ENCODE results near the gene COLQ. TPM values are rescaled to one million over a fixed set of nuclear protein-coding genes. Genes with fewer than 3 reads are reported as not detected.
"Not testable (repeated sequence)": the region's sequence is repeated elsewhere in the genome, so short reads cannot be mapped to it uniquely, and the experiment has no call there.

Gene COLQ
- total RNA-seq, 2 donors from 2014 or later, result 7.8 to 31.8 TPM

DNA sequence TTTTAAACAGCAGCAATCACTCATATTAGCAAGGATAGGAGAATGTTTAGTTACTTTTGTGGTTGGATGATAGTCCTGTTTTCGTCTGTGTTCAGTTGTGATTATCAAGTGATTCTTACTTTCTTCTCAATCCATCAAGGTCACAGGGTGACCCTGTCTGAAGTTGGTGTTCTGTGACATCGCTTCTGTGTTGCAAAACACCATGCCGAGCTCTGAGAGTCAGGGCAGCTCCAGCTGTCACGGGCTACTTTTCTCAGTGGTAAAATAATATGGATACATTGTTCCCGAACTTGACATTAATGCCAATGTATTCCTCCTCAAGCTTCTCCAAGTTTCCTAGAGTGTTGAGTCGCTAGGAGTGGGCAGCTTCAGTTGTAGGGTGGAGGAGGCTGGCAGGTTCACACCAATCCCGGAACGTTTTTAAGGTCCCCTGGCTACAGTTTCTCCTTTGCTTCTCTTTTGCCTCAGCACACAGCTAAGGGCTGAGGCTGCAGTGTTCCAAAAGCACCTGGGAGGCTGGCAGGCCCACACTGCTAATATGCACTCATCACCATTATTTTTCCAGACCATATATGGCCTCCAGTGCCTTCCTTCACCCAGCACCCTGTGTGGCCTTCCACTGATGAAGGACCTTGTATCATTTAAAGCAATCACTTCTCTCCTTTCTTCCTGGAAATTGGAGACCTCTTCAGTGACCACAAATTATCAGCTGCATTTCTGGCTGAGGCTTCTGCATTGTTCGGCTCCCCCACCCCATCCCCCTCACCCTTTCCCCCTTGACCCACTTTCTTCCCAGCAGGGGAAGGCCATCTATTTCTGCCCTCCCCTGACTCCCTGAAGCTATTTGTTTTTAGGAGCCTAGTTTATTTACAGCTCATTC is 25.8 kb downstream of the COLQ start:
- DNase-seq (ENCODE audit: low spot score) (no peak), ATAC-seq (no peak)
- Mint-ChIP-seq H3K36me3 (no peaks in the 10 kb centered on the region), H3K4me1 (ENCODE audit: low read depth in 2 of 2) (peaks cover 64 to 69% of the 10 kb centered on the region in 2 donors), H3K27me3 (no peaks in the 10 kb centered on the region), H3K4me3 (no peak overlapping the region), H3K9me3 (no peaks in the 10 kb centered on the region), H3K27ac (peak overlapping the region in 1 of 2 donors; percentile 84)

DNA sequence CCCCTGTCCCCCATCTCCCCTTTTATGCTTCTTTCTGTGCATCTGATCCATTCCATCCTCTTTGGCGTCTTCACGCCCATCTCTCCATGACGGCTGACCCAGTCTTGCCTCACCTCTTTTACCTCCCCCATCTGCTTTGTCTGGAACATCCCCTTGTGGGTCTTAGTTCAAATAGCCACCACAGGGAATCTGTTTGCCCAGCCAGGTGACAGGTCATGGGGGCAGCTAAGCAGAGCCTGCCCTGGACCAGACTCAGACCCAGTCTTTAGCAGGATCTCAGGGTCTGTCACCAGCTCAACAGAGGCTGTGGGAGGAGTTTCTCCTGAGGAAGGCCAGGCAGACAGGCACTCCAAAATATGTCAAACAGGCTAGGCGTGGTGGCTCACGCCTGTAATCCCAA is 28.1 kb downstream of the COLQ start:
- Mint-ChIP-seq H3K36me3 (no peaks in the 10 kb centered on the region), H3K4me3 (no peak overlapping the region), H3K27me3 (no peaks in the 10 kb centered on the region), H3K9me3 (no peaks in the 10 kb centered on the region), H3K27ac (no peak overlapping the region), H3K4me1 (ENCODE audit: low read depth in 2 of 2) (peaks cover 63% of the 10 kb centered on the region in 2 donors)
- no peak for DNase-seq (ENCODE audit: low spot score)
- no peak for ATAC-seq

DNA sequence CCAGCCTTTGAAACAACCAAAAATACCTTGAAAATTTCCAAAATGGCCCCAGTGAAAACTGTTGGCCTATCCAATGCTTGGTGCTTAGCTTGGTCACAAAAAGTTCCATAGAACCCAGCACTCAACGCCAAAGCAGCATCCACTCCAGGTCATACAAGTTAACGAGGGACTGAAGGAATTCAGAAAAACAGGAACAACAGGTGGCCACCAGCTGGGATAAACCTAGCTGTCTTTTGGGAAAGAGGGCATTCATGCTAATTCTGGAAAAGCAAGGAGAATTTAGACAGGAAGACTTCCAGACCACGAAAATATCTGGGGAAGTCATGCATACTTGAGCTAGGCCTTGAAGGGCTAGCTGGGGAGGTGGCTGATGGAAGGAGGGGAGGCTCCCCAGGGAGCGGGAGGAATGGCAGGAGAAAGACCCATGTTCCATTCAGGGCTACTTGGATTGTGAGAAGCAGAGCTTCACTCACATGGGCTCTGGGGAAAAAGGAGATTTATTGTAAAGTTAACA is 28.6 kb downstream of the COLQ start:
- H3K36me3 Mint-ChIP-seq, result no peaks in the 10 kb centered on the region
- no peak for DNase-seq (ENCODE audit: low spot score)
- no peak overlapping the region for H3K27ac Mint-ChIP-seq
- no peaks in the 10 kb centered on the region for H3K9me3 Mint-ChIP-seq
- ATAC-seq, result no peak
- H3K4me3 Mint-ChIP-seq, result no peak overlapping the region
- H3K4me1 Mint-ChIP-seq (ENCODE audit: low read depth in 2 of 2), result peaks cover 58 to 63% of the 10 kb centered on the region in 2 donors
- H3K27me3 Mint-ChIP-seq, result no peaks in the 10 kb centered on the region

DNA sequence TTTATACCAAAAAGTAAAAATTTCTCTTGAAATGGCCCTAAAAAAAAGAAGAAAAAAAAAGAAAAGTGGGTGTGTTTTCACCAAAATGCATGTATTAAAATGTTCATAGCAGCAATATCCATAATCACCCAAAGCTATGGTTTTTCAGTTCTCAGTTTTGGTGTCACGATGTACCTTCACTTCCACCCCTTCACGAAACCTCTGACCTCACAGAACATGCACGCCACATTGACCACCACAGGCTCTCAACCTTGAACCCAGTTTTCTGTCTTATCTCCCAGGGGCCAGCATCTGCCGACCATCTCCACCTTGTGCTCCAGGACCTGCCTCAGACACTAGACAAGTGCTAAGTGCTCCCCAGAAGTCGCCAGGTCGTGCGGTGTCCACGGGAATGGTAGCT is 30.4 kb downstream of the COLQ start:
- peaks cover 52 to 61% of the 10 kb centered on the region in 2 donors for H3K4me1 Mint-ChIP-seq (ENCODE audit: low read depth in 2 of 2)
- H3K27ac Mint-ChIP-seq, result peak overlapping the region in 1 of 2 donors; percentile 62
- no peaks in the 10 kb centered on the region for H3K9me3 Mint-ChIP-seq
- no peak overlapping the region for H3K4me3 Mint-ChIP-seq
- no peaks in the 10 kb centered on the region for H3K27me3 Mint-ChIP-seq
- H3K36me3 Mint-ChIP-seq, result no peaks in the 10 kb centered on the region
- DNase-seq (ENCODE audit: low spot score), result no peak
- ATAC-seq, result no peak

DNA sequence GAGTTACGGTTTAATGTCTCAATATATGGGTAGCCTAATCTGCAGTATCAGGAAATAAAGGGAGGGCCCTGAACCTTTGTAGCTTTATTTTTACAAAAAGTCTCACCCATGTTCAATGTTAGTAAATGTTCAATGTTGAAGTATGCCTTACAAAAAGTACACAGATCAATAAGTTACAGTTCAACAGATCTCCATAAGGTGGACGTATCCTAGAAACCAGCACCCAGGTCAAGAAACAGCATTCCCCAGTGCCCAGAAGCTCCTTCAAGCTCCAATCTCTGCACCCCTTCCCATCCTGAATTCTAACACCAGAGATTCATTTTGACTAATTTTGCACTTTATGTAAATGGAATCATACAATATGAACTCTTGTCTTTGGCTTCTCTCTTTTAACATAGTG is 31.3 kb downstream of the COLQ start:
- no peak for DNase-seq (ENCODE audit: low spot score)
- no peak for ATAC-seq
- H3K27me3 Mint-ChIP-seq, result no peaks in the 10 kb centered on the region
- H3K4me3 Mint-ChIP-seq, result peak overlapping the region; percentile 28
- H3K27ac Mint-ChIP-seq, result peak overlapping the region; percentile 23 to 62
- no peaks in the 10 kb centered on the region for H3K36me3 Mint-ChIP-seq
- peaks cover 50 to 53% of the 10 kb centered on the region in 2 donors for H3K4me1 Mint-ChIP-seq (ENCODE audit: low read depth in 2 of 2)
- no peaks in the 10 kb centered on the region for H3K9me3 Mint-ChIP-seq

DNA sequence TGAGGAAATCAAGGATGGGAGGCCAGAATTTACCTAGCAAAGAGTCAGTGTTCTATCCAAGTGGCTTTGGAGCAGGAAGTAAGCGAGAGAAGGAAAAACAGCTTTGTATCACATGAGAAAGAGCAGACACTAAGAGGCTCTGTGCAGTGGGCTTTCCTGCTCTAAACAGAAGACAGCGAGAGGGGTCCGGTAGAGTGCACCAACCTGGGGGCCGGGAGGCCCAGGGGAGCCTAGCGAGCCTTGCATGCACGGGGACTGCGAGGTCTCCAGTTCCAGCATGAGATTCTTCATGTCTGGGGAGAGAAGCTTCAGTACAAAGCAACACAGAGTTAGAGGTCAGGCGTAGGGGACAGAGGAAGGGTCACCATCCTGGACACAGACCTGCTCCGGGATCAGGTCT is 33.5 kb downstream of the COLQ start:
- ATAC-seq, result no peak
- DNase-seq (ENCODE audit: low spot score), result no peak
- H3K4me1 Mint-ChIP-seq (ENCODE audit: low read depth in 2 of 2), result peaks cover 49 to 55% of the 10 kb centered on the region in 2 donors
- peaks cover 5% of the 10 kb centered on the region for H3K36me3 Mint-ChIP-seq
- H3K27ac Mint-ChIP-seq, result peak overlapping the region in 1 of 2 donors; percentile 10
- peaks cover 3% of the 10 kb centered on the region for H3K9me3 Mint-ChIP-seq
- H3K27me3 Mint-ChIP-seq, result no peaks in the 10 kb centered on the region
- no peak overlapping the region for H3K4me3 Mint-ChIP-seq

DNA sequence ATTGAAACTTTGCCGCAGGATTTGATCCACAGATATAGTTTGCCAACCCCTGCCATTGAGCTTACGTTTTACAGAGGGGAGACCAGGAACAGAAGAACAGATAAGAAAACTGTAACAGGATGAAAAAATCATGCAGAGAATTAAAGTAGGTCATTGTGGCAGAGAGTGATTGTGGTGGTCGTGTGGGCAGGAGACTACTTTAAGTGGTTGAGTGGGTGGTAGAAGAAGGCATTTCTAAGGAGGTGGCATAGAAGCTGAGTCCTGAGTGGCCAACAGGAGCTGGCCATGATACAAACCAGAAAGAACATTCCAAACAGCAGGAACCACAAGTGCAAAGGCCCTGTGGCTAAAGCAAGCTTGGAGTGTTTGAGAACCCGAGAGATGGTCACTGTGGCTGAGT is 34.5 kb downstream of the COLQ start:
- Mint-ChIP-seq H3K27me3 (no peaks in the 10 kb centered on the region), H3K36me3 (peaks cover 6% of the 10 kb centered on the region), H3K4me3 (peak overlapping the region; percentile 38), H3K4me1 (ENCODE audit: low read depth in 2 of 2) (peaks cover 54 to 56% of the 10 kb centered on the region in 2 donors), H3K9me3 (peaks cover 3% of the 10 kb centered on the region), H3K27ac (peak overlapping the region in 1 of 2 donors; percentile 3)
- DNase-seq (ENCODE audit: low spot score) (no peak), ATAC-seq (no peak)

DNA sequence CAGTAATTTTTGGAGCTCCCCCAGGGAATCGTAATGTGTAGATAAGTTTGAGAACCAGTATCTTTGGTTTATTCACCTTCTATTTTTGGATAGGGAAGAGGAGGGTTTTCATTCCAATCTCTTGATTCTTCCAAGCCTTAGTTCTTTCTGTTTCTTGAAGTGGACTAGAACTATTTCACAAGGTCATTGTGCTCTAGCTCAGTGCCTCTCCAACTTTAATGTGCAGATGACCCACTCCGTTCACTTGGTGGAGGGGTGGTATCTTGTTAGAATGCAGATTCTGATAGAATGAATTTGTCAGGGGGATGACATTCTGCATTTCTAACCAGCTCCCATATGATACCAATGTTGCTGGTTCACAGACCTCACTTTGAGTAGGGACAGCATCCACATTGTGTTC is 35.5 kb downstream of the COLQ start:
- Mint-ChIP-seq H3K27ac (peak overlapping the region in 1 of 2 donors; percentile 3), H3K4me1 (ENCODE audit: low read depth in 2 of 2) (peaks cover 51 to 57% of the 10 kb centered on the region in 2 donors), H3K36me3 (peaks cover 6% of the 10 kb centered on the region), H3K4me3 (no peak overlapping the region), H3K27me3 (no peaks in the 10 kb centered on the region), H3K9me3 (peaks cover 3% of the 10 kb centered on the region)
- ATAC-seq, result no peak
- DNase-seq (ENCODE audit: low spot score), result no peak

DNA sequence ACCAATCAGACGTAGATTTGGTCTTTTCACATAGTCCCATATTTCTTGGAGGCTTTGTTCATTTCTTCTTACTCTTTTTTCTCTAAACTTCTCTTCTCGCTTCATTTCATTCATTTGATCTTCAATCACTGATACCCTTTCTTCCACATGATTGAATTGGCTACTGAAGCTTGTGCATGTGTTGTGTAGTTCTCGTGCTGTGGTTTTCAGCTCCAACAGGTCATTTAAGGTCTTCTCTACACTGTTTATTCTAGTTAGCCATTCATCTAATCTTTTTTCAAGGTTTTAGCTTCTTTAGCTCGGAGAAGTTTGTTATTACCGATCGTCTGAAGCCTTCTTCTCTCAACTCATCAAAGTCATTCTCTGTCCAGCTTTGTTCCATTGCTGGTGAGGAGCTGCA is 37.0 kb downstream of the COLQ start:
- Mint-ChIP-seq H3K4me1 (ENCODE audit: low read depth in 2 of 2) (peaks cover 39 to 51% of the 10 kb centered on the region in 2 donors), H3K27ac (peak overlapping the region in 1 of 2 donors; percentile 9)
- H3K27me3 Mint-ChIP-seq; H3K9me3 Mint-ChIP-seq; H3K36me3 Mint-ChIP-seq; DNase-seq (ENCODE audit: low spot score); ATAC-seq; H3K4me3 Mint-ChIP-seq: not testable (repeated sequence)

DNA sequence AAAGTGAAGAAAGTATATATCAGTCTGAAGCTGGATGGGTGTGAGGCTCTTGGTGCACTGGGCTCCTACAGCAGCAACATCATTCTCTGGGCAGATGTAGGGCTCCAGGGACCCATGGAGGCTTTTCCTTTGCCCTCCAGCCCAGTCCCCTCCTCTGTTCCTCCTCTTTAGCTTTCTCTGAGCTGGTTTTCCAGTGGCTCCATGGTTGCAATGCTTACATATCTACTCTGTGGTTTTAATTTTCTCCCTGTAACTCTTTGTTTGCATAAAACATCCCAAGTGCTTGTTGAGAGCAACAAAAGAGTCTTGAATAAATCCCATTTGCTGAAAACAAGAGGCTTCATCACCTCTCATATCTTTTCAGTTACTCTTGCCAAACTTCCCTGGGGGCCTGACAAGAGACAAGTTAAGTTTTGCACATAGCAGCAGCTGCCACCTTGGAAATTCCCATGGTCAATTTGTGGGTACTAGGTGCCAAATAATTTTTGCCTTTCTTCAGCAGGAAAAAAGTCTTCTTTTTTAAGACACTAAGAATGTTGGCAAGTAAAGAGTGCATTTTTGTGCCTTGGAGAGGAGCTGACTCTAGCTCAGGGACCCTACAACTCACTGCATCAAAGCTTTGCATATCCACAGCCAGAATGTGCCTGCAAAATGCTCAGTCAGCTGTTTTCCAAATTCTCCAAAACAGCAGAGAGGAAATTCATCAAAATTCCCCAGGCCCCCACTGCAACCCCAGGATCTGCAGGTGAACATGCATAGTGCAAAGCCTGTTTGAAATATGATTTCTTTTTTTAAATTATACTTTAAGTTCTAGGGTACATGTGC is 41.9 kb downstream of the COLQ start:
- Mint-ChIP-seq H3K36me3 (peaks cover 6% of the 10 kb centered on the region), H3K4me1 (ENCODE audit: low read depth in 2 of 2) (peaks cover 22 to 46% of the 10 kb centered on the region in 2 donors), H3K4me3 (peak overlapping the region; percentile 6), H3K27ac (peak overlapping the region in 1 of 2 donors; percentile 50), H3K9me3 (peaks cover 2% of the 10 kb centered on the region), H3K27me3 (no peaks in the 10 kb centered on the region)
- DNase-seq (ENCODE audit: low spot score) (no peak), ATAC-seq (no peak)

DNA sequence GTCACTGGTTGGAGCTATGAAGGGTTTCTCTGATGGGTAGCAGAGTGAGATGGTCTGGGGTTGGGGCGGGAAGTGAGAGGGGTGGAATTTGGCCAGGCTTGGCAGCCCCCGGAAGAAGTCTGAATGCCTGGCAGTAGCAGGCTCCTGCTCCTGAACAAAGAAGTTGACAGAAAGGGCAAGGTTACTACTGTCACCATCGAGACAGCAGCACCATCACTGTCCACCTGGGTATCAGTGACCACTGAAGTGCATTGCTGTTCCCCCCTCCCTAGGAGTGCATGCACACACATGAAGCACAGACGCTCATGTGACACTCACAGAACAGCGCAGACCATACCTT is 42.9 kb downstream of the COLQ start:
- H3K27ac Mint-ChIP-seq, result peak overlapping the region in 1 of 2 donors; percentile 50

DNA sequence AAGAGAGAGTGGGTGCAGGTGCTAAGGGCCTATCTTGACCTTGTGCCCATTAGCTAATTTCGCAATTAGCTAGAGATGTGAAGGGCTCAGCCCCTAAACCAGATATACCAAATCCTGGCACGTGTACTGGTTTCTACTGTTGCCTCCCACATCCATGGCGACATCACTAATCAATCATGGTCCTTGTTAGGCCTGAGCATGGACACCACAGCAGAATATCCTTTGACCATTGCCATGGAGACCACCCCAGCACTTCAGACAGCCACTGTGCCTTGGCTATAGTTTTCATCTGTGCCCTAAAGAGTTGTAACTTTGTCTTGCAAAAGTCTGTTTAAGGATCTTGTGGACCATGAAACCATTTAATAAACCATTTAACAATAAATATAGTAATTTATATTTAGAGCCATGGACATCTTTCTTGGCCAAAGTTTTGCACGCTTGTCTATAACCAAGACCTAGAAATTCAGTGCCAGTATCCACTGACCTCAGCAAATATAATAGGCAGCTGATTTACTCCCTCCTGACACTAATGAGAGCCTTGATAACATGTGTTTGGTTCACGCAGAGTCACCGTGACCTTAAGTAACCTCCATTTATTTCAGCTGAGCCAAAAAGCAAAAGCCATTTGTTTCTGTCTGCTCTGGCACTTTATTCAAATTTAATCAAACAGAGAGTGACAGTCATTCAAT is 43.4 kb downstream of the COLQ start:
- Mint-ChIP-seq H3K9me3 (no peaks in the 10 kb centered on the region), H3K4me1 (ENCODE audit: low read depth in 2 of 2) (peaks cover 7 to 34% of the 10 kb centered on the region in 2 donors), H3K36me3 (peaks cover 2% of the 10 kb centered on the region), H3K4me3 (no peak overlapping the region), H3K27ac (peak overlapping the region in 1 of 2 donors; percentile 50), H3K27me3 (no peaks in the 10 kb centered on the region)
- DNase-seq (ENCODE audit: low spot score), result no peak
- ATAC-seq, result no peak

More for the DNA sequence above, 42.9 kb downstream of the COLQ start:
- Mint-ChIP-seq H3K27me3 (no peaks in the 10 kb centered on the region), H3K4me3 (no peak overlapping the region), H3K4me1 (ENCODE audit: low read depth in 2 of 2) (peaks cover 12 to 39% of the 10 kb centered on the region in 2 donors), H3K9me3 (no peaks in the 10 kb centered on the region), H3K36me3 (peaks cover 6% of the 10 kb centered on the region)
- ATAC-seq (no peak), DNase-seq (ENCODE audit: low spot score) (no peak)

DNA sequence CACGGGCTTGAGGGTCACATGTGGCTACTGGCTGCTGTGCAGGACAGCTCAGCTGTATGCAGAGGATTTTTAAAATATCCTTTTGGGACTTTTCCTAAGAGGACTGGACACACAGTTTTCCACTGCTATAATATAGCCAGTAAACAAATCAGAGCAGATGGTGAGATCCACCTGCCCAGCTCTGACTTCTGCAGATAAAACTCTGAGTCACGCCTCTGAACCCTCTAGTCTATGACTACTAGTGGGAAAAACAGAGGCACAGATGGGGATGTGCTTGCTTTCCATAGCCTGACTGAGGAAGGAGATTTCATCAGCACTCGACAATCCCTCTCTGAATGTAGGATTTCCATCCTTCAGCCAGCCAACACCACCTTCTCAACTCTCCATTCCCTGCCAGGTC is 45.1 kb downstream of the COLQ start:
- Mint-ChIP-seq H3K4me3 (no peak overlapping the region), H3K27ac (peak overlapping the region in 1 of 2 donors; percentile 35), H3K9me3 (no peaks in the 10 kb centered on the region), H3K27me3 (no peaks in the 10 kb centered on the region), H3K4me1 (ENCODE audit: low read depth in 2 of 2) (peaks cover 5 to 23% of the 10 kb centered on the region in 2 donors), H3K36me3 (no peaks in the 10 kb centered on the region)
- DNase-seq (ENCODE audit: low spot score) (no peak), ATAC-seq (no peak)
